ENCODE measurements around the gene GP5.

GP5 gene

DNA sequence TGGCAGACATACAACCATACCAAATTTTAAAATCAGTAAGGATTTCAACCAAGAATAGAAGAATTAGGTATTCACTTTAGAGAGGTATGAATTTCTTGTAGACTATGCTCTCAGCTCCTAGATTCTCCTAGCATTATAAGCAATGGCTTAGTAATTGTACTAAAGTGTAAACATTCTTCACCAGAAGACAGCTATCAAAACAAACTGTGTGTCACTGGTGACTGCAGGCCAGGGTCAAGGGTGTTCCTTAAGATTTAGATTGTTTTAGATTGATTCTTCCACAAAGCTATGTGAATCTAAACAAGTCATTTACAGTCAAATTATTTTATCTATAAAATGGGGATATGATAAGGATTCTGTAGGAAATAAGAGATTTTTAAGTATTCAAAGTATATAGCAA is 23.1 kb upstream of the GP5 start:
- TF ChIP-seq, protein P1, sequence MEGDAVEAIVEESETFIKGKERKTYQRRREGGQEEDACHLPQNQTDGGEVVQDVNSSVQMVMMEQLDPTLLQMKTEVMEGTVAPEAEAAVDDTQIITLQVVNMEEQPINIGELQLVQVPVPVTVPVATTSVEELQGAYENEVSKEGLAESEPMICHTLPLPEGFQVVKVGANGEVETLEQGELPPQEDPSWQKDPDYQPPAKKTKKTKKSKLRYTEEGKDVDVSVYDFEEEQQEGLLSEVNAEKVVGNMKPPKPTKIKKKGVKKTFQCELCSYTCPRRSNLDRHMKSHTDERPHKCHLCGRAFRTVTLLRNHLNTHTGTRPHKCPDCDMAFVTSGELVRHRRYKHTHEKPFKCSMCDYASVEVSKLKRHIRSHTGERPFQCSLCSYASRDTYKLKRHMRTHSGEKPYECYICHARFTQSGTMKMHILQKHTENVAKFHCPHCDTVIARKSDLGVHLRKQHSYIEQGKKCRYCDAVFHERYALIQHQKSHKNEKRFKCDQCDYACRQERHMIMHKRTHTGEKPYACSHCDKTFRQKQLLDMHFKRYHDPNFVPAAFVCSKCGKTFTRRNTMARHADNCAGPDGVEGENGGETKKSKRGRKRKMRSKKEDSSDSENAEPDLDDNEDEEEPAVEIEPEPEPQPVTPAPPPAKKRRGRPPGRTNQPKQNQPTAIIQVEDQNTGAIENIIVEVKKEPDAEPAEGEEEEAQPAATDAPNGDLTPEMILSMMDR (IDR thresholded peaks at IDR 0.05; ENCODE audit: insufficient read depth, low read depth, low read length, missing control alignments), result no peak
- H3K4me3 ChIP-seq (ENCODE audit: low read depth, low read length), result no peak overlapping the region
- DNase-seq (ENCODE audit: low read depth), result no peak

DNA sequence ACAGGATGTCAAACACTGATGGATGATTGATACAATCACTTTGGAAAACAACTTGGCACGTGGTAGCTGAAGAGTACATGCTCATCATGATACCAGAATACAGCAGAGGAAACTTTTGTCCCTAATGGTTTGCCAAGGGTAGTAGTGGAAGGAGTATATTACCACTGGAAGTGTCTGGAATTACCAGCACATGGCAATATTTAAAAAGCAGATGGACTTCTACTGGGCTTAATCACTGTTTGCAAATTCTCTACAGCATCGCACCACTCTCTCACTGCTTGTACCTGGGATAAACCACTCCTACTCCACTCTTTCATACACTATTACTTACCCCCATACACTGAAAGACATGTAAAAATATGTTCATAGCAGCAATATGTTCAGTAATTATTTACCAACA is 19.6 kb upstream of the GP5 start:
- no peak overlapping the region for H3K4me3 ChIP-seq (ENCODE audit: low read depth, low read length)
- no peak for DNase-seq (ENCODE audit: low read depth)
- TF ChIP-seq, protein P1 (IDR thresholded peaks at IDR 0.05; ENCODE audit: insufficient read depth, low read depth, low read length, missing control alignments), result no peak

DNA sequence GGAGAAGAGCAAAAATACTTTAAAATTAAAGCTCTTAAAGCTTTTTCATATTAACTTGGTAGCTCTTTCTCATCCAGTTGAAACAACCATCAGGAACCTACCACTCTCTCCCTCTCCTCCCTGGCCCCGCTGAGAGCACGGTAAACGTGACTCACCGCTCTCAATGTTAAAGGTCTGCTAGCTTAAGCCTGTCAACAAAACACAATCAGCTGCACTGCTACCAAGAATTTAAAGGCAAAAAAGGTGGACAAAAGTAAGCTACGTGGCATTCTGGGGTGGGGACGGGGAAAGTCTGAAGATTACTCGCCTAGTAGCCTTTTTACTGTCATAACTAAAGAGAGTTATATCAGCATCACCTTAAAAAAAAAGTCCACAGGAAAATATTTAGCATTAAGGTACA is 8.4 kb upstream of the GP5 start:
- no peak for DNase-seq (ENCODE audit: low read depth)
- TF ChIP-seq, protein P1 (IDR thresholded peaks at IDR 0.05; ENCODE audit: insufficient read depth, low read depth, low read length, missing control alignments), result no peak
- no peak overlapping the region for H3K4me3 ChIP-seq (ENCODE audit: low read depth, low read length)

DNA sequence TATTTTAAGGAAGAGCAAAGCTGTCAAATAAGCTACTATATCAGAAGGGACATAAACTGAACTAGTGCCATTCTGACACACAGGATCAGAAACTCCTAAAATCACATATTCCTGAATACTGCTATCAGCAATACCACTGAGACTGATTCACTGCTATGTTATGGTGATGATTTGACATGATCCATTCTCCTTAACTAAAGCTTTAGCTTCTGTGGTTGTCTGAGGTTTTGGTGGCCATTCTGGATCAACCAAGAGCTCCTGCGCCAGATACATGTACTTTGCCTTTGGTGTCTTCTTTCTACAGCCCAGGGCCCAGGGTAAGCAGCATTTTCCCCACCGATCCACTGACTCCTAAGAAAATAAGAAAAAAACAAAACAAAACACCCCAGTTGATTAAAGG is 6.7 kb upstream of the GP5 start:
- H3K4me3 ChIP-seq (ENCODE audit: low read depth, low read length), result no peak overlapping the region
- DNase-seq (ENCODE audit: low read depth), result no peak
- TF ChIP-seq, protein P1 (IDR thresholded peaks at IDR 0.05; ENCODE audit: insufficient read depth, low read depth, low read length, missing control alignments), result no peak

DNA sequence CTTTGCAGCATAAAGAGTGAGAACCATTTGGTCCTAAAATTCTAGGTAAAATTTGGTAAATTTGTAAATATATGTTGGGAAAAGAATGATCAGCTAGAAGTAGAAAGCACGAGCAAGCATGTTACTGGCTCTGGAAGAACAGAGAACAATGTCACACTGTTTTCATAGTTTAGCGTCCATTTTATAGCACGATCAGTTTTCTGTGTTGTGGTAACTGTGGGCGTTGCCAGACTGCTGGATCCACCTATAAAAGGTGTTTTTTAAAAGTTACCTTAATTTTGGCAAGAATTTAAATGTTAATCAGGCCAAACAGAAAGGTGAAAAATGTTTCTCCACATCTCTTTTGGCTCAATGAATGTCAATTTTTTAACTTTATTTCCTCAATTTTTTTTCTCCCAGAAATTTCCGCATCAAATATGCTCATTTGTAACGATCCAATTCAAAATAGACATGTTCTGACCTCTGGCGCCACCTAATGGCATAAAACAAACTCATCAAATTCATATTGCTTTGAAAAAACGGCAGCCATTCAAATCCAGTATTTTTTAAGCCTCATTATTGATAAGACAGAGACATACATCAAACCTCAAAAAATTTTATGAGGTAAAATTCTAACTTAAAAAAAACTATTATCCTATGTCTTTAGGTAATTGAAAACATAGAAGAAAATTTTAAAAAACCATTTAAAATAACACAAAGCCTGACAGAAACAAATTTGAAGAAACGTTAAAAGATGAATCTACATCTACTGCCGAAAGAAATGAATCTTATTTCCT is 5.5 kb upstream of the GP5 start:
- no peak overlapping the region for H3K4me3 ChIP-seq (ENCODE audit: low read depth, low read length)
- peak; percentile 58 for DNase-seq (ENCODE audit: low read depth)
- TF ChIP-seq, protein P1 (IDR thresholded peaks at IDR 0.05; ENCODE audit: insufficient read depth, low read depth, low read length, missing control alignments), result peak; percentile 54

DNA sequence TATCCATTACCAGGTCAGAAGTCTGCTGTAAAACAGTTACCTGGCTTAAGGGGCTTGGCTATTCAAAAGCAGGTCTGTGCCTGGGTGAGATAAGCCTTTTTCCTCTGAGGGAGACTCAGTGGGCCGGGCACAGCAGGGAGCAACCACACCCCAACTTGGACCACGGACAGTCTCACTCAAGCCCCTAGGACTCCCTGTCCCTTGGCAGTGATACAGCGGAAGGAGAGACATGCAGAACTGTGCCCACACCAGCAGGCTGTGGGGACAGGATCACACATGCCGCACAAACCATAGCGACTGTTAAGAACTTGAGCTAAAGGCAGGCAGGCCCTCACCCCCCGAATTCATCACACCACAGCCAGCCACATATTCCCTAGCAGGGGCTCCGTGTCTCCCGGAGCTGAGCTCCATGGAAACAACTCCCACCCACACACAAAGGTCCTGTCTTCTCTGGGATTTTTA is 2.8 kb upstream of the GP5 start:
- no peak for DNase-seq (ENCODE audit: low read depth)
- H3K4me3 ChIP-seq (ENCODE audit: low read depth, low read length), result no peak overlapping the region
- TF ChIP-seq, protein P1 (IDR thresholded peaks at IDR 0.05; ENCODE audit: insufficient read depth, low read depth, low read length, missing control alignments), result no peak

DNA sequence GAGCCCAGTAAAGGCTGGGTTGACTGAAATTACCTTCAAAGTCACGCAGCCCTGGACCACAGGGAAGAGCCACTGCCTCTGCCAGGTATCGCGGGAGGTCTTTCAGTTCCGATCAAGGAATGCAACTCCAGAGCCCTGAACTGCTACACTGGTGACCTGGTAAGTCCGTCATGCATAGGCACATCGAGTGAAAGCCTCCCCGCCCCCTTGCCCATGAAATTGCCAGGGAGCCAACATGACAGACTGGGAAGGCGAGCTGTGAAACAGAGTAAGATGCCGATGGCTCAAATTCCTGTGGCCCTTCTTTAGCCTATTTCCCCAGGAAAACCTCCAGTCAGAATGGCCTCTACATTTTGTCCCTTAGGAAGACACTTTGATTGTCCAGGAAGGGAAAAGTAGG is 2.3 kb upstream of the GP5 start:
- no peak overlapping the region for H3K4me3 ChIP-seq (ENCODE audit: low read depth, low read length)

More for the DNA sequence above, 2.3 kb upstream of the GP5 start:
- DNase-seq (ENCODE audit: low read depth), result no peak
- TF ChIP-seq, protein P1 (IDR thresholded peaks at IDR 0.05; ENCODE audit: insufficient read depth, low read depth, low read length, missing control alignments), result no peak
